HUES48 (cell line): Measurements from ENCODE around the gene KANSL1.

Experiments
- H3K27ac ChIP-seq: one replicate; pipeline ENCODE4 v1.7.0; 2013; ENCODE audit warnings: low read depth, low read length, inconsistent platforms
- H3K27me3 ChIP-seq: 2 replicates; pipeline ENCODE4 v1.6.1; 2013; ENCODE audit warnings: mild to moderate bottlenecking, low read length; ENCODE audit not compliant: control insufficient read depth, insufficient read depth
- H3K36me3 ChIP-seq: 2 replicates; pipeline ENCODE4 v1.6.1; 2013; ENCODE audit warnings: low read length; ENCODE audit not compliant: control insufficient read depth, insufficient read depth
- H3K4me1 ChIP-seq: 2 replicates; pipeline ENCODE4 v1.6.1; 2013; ENCODE audit warnings: mild to moderate bottlenecking, low read length; ENCODE audit not compliant: control insufficient read depth, insufficient read depth
- H3K4me3 ChIP-seq: 2 replicates; pipeline ENCODE4 v1.5.1; 2013; ENCODE audit warnings: mild to moderate bottlenecking, low read depth, low read length
- H3K9ac ChIP-seq: 2 replicates; pipeline ENCODE4 v1.6.1; 2013; ENCODE audit warnings: mild to moderate bottlenecking, low read depth, low read length, moderate library complexity
- H3K9me3 ChIP-seq: 2 replicates; pipeline ENCODE4 v1.6.1; 2013; ENCODE audit warnings: low read length; ENCODE audit not compliant: control insufficient read depth, insufficient read depth

The KANSL1 gene

GRCh38 chr17:46151762-46152161, 41.5 kb downstream of the KANSL1 start:
- H3K36me3 ChIP-seq: peaks cover 7% of the 10 kb centered on the region
- no peaks in the 10 kb centered on the region for H3K27me3 ChIP-seq
- no peaks in the 10 kb centered on the region for H3K9me3 ChIP-seq
- H3K27ac ChIP-seq: no peak overlapping the region
- no peak overlapping the region for H3K9ac ChIP-seq
- H3K4me3 ChIP-seq: no peak overlapping the region
- H3K4me1 ChIP-seq: peaks cover 38% of the 10 kb centered on the region

- Histone ChIP-seq H3K27me3 (no peaks in the 10 kb centered on the region), H3K9me3 (no peaks in the 10 kb centered on the region), H3K27ac (no peak overlapping the region), H3K36me3 (peaks cover 7% of the 10 kb centered on the region), H3K4me3 (no peak overlapping the region), H3K9ac (no peak overlapping the region), H3K4me1 (peaks cover 43% of the 10 kb centered on the region)
These were observed 42.8 kb downstream of the KANSL1 start for GRCh38 chr17:46150216-46150963.

- Histone ChIP-seq H3K4me3 (no peak overlapping the region), H3K27me3 (no peaks in the 10 kb centered on the region), H3K27ac (no peak overlapping the region), H3K9ac (no peak overlapping the region), H3K9me3 (no peaks in the 10 kb centered on the region), H3K4me1 (peaks cover 44% of the 10 kb centered on the region), H3K36me3 (peaks cover 7% of the 10 kb centered on the region)
These were observed 45.0 kb downstream of the KANSL1 start for GRCh38 chr17:46148247-46148646.

- Histone ChIP-seq H3K36me3 (peaks cover 3% of the 10 kb centered on the region; the same call in 1 of the 2 replicates), H3K4me1 (peaks cover 34% of the 10 kb centered on the region), H3K27me3 (no peaks in the 10 kb centered on the region), H3K9me3 (no peaks in the 10 kb centered on the region), H3K4me3 (no peak overlapping the region), H3K27ac (no peak overlapping the region), H3K9ac (no peak overlapping the region)
These were observed 45.9 kb downstream of the KANSL1 start for GRCh38 chr17:46147296-46147695.

GRCh38 chr17:46144246-46144645, 49.0 kb downstream of the KANSL1 start:
- H3K9ac ChIP-seq: no peak overlapping the region
- H3K4me3 ChIP-seq: no peak overlapping the region
- peaks cover 3% of the 10 kb centered on the region; the same call in 1 of the 2 replicates for H3K36me3 ChIP-seq
- no peak overlapping the region for H3K27ac ChIP-seq
- no peaks in the 10 kb centered on the region for H3K9me3 ChIP-seq
- H3K4me1 ChIP-seq: peaks cover 41% of the 10 kb centered on the region
- no peaks in the 10 kb centered on the region for H3K27me3 ChIP-seq

- H3K4me1 ChIP-seq: peaks cover 43% of the 10 kb centered on the region
- H3K9me3 ChIP-seq: no peaks in the 10 kb centered on the region
- peaks cover 3% of the 10 kb centered on the region; the same call in 1 of the 2 replicates for H3K36me3 ChIP-seq
- no peak overlapping the region for H3K4me3 ChIP-seq
- no peaks in the 10 kb centered on the region for H3K27me3 ChIP-seq
- H3K9ac ChIP-seq: no peak overlapping the region
- no peak overlapping the region for H3K27ac ChIP-seq
These were observed 49.4 kb downstream of the KANSL1 start for GRCh38 chr17:46143827-46144236.

GRCh38 chr17:46141645-46142044, 51.6 kb downstream of the KANSL1 start:
- H3K4me3 ChIP-seq: no peak overlapping the region
- H3K4me1 ChIP-seq: peaks cover 43% of the 10 kb centered on the region
- no peaks in the 10 kb centered on the region for H3K27me3 ChIP-seq

GRCh38 chr17:46140645-46141197, 52.5 kb downstream of the KANSL1 start:
- H3K4me3 ChIP-seq: no peak overlapping the region
- peaks cover 36% of the 10 kb centered on the region for H3K4me1 ChIP-seq
- H3K9ac ChIP-seq: no peak overlapping the region
- H3K27me3 ChIP-seq: no peaks in the 10 kb centered on the region
- no peaks in the 10 kb centered on the region for H3K36me3 ChIP-seq
- no peaks in the 10 kb centered on the region for H3K9me3 ChIP-seq
- H3K27ac ChIP-seq: no peak overlapping the region

More at GRCh38 chr17:46141645-46142044, 51.6 kb downstream of the KANSL1 start:
- Histone ChIP-seq H3K9me3 (no peaks in the 10 kb centered on the region), H3K9ac (no peak overlapping the region), H3K27ac (no peak overlapping the region), H3K36me3 (no peaks in the 10 kb centered on the region)

- H3K9me3 ChIP-seq: no peaks in the 10 kb centered on the region
- H3K36me3 ChIP-seq: no peaks in the 10 kb centered on the region
- peaks cover 25% of the 10 kb centered on the region for H3K4me1 ChIP-seq
- H3K4me3 ChIP-seq: no peak overlapping the region
- H3K27me3 ChIP-seq: no peaks in the 10 kb centered on the region
- no peak overlapping the region for H3K27ac ChIP-seq
- no peak overlapping the region for H3K9ac ChIP-seq
These were observed 53.6 kb downstream of the KANSL1 start for GRCh38 chr17:46139432-46140210.

- Histone ChIP-seq H3K27ac (no peak overlapping the region), H3K9ac (no peak overlapping the region), H3K27me3 (no peaks in the 10 kb centered on the region), H3K9me3 (no peaks in the 10 kb centered on the region), H3K4me1 (peaks cover 16% of the 10 kb centered on the region; the same call in 1 of the 2 replicates), H3K4me3 (no peak overlapping the region), H3K36me3 (no peaks in the 10 kb centered on the region)
These were observed 54.8 kb downstream of the KANSL1 start for GRCh38 chr17:46138473-46138872.

- no peak overlapping the region for H3K27ac ChIP-seq
- H3K27me3 ChIP-seq: no peaks in the 10 kb centered on the region
- no peaks in the 10 kb centered on the region for H3K9me3 ChIP-seq
- peaks cover 30% of the 10 kb centered on the region for H3K4me1 ChIP-seq
- no peak overlapping the region for H3K4me3 ChIP-seq
- H3K9ac ChIP-seq: no peak overlapping the region
- H3K36me3 ChIP-seq: no peaks in the 10 kb centered on the region
These were observed 56.4 kb downstream of the KANSL1 start for GRCh38 chr17:46136820-46137219.
